HG02763 (cell line): ENCODE measurements around the gene CLNK.
"Not testable (repeated sequence)": the region's sequence is repeated elsewhere in the genome, so short reads cannot be mapped to it uniquely, and the experiment has no call there.

Source experiments
- ATAC-seq: cut with Tn5 transposase; IDR thresholded peaks from one replicate; pipeline ENCODE4 v1.9.1; 2021; ENCODE audit warnings: mild to moderate bottlenecking, moderate library complexity; ENCODE audit not compliant: unreplicated experiment

The CLNK gene

DNA sequence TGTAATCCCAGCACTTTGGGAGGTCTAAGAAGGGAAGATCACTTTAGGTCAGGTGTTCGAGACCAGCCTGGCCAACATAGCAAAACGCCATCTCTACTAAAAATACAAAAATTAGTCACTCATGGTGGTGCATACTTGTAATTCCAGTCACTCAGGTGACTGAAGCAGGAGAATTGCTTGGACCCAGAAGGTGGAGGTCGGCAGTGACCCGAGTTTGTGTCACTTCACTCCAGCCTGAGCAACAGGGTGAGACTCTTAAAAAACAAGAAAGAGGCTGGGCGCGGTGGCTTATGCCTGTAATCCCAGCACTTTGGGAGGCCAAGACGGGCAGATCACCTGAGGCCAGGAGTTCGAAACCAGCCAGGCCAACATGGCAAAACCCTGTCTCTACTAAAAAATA, 69.6 kb downstream of the CLNK start:
- ATAC-seq = not testable (repeated sequence)

DNA sequence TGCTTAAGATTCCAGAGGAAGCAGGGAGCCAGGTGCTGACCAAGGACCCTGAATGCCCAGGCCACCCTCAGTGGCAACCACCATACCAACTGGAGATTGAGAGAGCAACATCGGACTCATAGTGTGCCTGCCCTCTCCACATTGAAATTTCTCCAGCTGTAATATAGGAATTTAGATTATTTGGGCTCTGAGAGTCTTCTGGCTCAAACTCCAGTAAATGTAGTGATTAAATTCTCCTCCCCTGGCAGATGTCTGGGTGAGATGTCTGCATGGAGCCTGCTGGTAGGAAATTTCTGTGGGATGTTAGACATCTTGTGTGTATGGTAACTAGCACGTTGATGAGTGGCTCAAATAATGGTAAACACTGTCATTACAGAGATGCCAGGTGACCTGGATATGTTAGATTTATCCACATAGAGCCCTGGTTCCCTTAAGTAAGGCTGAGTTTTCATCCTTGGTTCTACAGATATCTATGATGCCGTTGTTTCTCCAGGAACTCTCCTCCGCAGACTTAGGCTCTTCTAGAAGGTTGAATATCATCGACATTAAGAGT, 70.6 kb downstream of the CLNK start:
- ATAC-seq = no peak

GRCh38 chr4:10612476-10612875, 72.1 kb downstream of the CLNK start:
- ATAC-seq = no peak

DNA sequence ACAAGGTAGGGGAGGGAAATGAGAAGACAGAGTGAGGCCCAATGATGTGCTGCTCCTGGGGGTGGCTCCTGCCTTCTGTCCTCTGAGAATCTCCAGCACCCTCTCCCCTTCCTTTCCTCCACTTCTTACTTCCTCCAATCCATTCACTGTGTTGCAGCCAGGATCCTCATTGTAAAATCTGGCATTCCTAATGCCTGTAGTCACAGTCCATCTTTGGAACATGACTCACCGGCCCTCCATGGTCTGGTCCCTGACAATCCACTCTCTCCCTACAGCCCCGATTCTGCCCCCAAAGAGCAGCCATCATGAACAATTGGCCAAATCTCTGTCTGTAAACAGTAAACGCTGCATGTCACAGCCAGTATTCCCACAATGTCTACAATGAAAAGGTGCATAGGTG, 72.9 kb downstream of the CLNK start:
- no peak for ATAC-seq

DNA sequence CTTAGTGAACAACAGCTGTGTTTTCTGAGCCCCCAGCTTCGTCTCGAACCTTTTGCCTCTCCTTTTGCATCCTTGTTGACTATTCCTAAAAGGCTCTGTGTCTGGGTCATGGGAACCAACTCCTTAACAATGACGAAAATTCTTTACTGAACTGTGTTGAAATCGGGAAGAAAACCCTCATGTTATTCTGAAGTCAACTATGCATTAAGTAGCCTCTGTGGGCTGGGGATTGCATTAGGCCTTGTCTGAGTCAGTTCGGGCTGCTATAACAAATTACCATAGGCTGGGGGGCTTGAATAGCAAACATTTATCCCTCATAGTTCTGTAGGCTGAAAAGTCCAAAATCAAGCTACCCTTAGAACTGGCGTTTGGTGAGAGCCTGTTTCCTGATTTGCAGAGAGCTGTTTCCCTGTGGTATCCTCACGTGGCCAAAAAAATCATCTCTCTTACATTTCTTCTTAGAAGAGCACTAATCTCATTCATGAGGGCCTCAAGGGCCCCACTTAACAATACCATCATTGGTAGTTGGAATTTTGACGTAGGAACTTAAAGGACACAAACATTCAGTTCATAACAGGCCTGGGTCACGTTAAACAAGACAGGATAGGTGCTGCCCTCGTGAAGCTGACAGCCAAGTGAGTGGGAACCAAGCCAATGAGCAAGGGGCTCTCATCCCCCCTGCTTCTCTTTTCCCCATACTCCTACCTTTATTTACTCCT, 75.9 kb downstream of the CLNK start:
- ATAC-seq = no peak

DNA sequence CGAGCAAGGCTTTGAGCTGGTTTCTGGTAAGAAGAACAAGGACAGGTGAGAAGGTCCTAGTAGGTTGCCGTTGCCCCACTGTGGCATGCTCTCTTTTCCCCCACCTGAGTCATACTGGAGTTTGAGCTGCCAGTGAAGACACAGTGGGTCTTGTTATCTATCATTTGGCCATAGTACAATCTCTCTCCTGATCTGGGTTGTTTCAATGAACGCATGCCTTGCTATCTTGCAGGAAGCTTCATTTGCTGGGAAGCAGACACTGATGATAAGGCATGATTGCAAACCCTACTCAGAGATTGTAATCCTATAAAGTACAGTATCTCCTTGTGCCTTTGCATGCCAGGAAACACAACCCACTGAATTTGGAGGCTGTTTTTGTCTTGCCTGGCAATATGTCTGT, 77.4 kb downstream of the CLNK start:
- ATAC-seq = no peak

DNA sequence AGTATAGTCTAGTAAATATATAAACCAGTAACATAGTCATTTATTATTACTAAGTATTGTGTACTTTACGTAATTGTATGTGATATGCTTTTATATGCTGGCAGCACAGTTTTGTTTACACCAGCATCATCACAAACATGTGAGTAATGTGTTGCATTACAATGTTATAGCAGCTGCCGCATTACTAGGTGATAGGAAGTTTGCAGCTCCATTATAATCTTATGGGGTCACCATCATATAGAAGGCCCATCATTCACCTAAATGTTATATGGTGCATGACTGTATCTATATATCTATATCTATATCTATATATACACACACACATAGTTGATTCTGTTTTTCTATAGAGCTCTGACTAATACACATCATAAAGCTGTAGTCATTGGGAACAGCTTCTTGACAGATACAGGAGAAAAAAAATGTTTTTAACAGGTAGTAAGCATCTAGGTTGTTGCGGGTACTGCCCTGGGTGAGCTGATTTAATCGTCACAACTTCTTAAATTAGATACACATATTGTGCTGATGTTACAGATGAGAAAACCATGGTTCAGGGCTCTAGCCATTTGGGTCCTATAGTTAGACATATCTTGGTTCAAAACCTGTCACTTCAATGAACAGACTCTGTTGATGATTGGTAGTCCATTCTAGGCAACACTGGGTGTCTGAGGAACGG, 77.9 kb downstream of the CLNK start:
- ATAC-seq = no peak

- no peak for ATAC-seq
Measured at GRCh38 chr4:10605746-10606482, 78.7 kb downstream of the CLNK start.

- ATAC-seq = no peak
Measured at GRCh38 chr4:10605031-10605430, 79.5 kb downstream of the CLNK start.

GRCh38 chr4:10599574-10599973, 85.0 kb downstream of the CLNK start:
- no peak for ATAC-seq

GRCh38 chr4:10598829-10599228, 85.7 kb downstream of the CLNK start:
- ATAC-seq = no peak

GRCh38 chr4:10596586-10597290, 87.8 kb downstream of the CLNK start:
- ATAC-seq = no peak

DNA sequence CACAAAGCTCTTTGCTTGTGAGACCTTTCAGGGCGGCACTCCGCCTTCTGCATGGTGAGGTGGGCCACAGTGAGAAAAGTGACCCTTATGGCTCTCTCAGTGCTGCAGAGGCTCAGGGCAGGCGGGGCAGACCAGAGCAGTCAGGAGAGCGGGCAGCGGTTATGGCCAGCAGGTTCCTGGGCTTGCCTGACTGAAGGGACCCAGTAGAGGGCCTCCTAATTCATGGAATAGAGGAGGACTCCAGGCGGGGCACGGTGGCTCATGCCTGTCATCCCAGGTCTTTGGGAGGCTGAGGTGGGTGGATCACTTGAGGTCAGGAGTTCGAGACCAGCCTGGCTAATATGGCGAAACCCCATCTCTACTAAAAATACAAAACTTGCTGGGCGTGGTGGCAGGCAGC, 91.4 kb downstream of the CLNK start:
- ATAC-seq = no peak

DNA sequence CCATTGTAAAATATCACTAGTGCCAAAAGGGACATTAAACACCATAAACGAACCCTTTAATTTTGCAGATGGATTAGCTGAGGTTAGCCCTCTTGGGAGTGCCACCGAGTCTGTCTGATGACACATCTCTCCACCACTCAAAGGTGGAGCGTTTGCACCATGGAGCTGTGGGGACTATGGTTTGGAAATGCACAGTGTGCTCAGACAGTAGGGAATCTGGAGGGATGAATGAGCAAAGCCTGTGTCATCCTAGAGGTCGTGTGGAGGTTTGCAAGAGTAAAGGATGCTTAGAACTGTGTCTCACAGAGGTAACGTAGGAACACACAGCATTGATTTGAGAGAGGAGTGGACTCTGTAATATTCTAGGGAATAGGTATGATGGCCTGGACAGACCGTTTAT, 93.7 kb downstream of the CLNK start:
- ATAC-seq = no peak

- ATAC-seq = no peak
Measured at GRCh38 chr4:10589799-10590198, 94.8 kb downstream of the CLNK start.

DNA sequence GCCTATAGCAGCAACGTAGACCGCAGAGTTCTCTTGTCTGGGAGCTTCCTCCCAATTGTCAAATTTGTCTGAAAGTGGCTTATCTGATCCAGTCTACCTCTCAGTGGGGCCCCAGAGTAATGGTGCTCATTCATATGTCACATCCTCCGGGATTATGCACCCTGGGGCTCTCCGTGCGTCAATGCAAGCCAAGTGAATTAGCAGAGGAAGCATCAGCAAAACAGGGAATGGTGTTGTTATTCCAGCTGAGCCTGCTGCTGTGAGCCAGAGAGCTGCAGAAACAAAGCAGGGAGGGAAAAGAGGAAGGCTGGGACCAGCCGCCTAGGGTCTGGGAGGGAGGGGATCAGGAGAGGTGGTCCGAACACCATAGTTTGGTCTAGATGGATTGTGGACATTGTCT, 95.2 kb downstream of the CLNK start:
- no peak for ATAC-seq

DNA sequence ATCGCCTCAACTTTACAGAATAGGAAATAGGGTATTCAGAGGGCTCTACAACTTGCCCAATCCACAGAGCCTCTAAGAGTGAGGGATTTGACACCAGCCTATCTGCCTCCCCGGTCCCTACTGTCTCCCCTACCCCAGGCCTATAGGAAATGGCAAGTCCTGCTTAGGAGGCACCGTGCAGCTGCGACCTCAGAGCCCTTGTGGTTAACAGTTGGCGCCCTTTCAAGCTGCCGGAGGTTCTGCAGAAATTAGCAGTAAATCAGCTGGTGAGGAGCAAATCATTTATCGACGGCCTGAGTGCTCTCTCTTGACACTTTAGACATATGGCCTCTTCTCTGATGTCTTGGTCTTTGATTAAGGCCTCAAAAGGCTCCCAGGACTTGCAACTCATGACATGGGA, 96.9 kb downstream of the CLNK start:
- no peak for ATAC-seq

- no peak for ATAC-seq
Measured at GRCh38 chr4:10587296-10587695, 97.3 kb downstream of the CLNK start.

DNA sequence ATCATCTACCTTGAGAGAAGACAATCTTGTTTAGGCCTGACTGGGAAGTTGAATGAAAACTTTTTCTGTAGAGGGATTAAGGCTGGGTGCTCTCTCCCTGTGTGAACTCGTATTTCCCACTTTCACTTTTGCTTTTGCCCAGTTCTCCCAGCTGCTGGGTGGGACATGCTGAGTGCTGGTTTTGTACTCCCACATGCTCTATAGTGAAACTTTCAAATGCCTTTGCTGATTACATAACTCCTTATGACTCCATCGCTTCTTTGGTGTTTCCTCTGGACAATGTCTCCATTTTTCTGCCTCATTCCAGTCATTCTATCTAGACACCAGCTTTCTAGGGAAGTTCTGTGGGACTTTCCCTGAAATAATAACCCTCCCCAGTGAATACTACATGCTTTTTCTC, 100.5 kb downstream of the CLNK start:
- ATAC-seq = peak; percentile 79

GRCh38 chr4:10582951-10583350, 101.6 kb downstream of the CLNK start:
- ATAC-seq = no peak

- ATAC-seq = no peak
Measured at GRCh38 chr4:10582059-10582686, 102.4 kb downstream of the CLNK start.
